Upper lobe of left lung (tissue), 4 donors: ENCODE results near the gene OXT.

Experiments used
- POLR2A ChIP-seq, 4 donors: fragments of 450-650 bp; IDR thresholded peaks; one replicate each; pipeline ENCODE4 v1.5.1; 2016 to 2017; ENCODE audit warnings: antibody characterized with exemption in 4 of 4, mild to moderate bottlenecking in 2 of 4
- TF ChIP-seq, protein P1 (sequence below), 6 experiments: fragments of 450-650 bp in 4 of 6; fragments of 200-600 bp in 2 of 6; sonication (generic) in 2 of 6; IDR thresholded peaks; one replicate each; pipeline ENCODE4 v1.5.1; 2016 to 2019; ENCODE audit warnings: antibody characterized with exemption in 6 of 6

DNA sequence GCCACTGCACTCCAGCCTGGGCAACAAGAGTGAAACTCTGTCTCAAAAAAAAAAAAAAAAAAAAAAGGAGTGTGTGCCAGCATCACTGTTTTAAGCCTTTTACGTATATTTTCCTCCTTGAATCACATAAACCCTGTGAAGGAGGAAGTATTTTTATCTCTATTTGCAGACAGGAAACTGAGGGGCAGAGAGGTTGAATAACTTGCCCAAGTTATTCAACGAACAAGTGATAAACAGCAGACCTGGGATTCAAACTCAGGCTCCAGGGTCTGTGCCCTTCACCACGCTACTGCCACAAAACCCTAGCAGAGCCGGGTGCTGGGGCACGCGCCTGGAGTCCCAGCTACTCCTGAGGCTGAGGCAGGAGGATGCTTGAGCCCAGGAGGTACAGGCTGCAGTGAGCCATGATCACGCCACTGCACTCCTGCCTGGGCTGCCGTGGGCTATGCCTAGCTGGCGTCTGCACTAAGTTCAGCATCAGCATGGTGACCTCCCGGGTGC, 22.5 kb downstream of the OXT start:
- TF ChIP-seq POLR2A (IDR thresholded peaks at IDR 0.05) = no peak
- TF ChIP-seq, protein P1, sequence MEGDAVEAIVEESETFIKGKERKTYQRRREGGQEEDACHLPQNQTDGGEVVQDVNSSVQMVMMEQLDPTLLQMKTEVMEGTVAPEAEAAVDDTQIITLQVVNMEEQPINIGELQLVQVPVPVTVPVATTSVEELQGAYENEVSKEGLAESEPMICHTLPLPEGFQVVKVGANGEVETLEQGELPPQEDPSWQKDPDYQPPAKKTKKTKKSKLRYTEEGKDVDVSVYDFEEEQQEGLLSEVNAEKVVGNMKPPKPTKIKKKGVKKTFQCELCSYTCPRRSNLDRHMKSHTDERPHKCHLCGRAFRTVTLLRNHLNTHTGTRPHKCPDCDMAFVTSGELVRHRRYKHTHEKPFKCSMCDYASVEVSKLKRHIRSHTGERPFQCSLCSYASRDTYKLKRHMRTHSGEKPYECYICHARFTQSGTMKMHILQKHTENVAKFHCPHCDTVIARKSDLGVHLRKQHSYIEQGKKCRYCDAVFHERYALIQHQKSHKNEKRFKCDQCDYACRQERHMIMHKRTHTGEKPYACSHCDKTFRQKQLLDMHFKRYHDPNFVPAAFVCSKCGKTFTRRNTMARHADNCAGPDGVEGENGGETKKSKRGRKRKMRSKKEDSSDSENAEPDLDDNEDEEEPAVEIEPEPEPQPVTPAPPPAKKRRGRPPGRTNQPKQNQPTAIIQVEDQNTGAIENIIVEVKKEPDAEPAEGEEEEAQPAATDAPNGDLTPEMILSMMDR (IDR thresholded peaks at IDR 0.05) = no peak
